ENCODE measurements around the gene OSBPL3.
"Not testable (repeated sequence)": the region's sequence is repeated elsewhere in the genome, so short reads cannot be mapped to it uniquely, and the experiment has no call there.

OSBPL3 gene

GRCh38 chr7:24907311-24907886 lies 72.6 kb downstream of the OSBPL3 start:
- peaks cover 37% of the 10 kb centered on the region for H3K4me1 Mint-ChIP-seq
- H3K4me3 Mint-ChIP-seq = no peak overlapping the region
- DNase-seq (ENCODE audit: low spot score in 2 of 2) (peak; percentile 48 to 82), ATAC-seq (peak; percentile 96)
- H3K27ac Mint-ChIP-seq = no peak overlapping the region
- H3K9me3 Mint-ChIP-seq = no peaks in the 10 kb centered on the region
- peaks cover 11% of the 10 kb centered on the region for H3K36me3 Mint-ChIP-seq

DNA sequence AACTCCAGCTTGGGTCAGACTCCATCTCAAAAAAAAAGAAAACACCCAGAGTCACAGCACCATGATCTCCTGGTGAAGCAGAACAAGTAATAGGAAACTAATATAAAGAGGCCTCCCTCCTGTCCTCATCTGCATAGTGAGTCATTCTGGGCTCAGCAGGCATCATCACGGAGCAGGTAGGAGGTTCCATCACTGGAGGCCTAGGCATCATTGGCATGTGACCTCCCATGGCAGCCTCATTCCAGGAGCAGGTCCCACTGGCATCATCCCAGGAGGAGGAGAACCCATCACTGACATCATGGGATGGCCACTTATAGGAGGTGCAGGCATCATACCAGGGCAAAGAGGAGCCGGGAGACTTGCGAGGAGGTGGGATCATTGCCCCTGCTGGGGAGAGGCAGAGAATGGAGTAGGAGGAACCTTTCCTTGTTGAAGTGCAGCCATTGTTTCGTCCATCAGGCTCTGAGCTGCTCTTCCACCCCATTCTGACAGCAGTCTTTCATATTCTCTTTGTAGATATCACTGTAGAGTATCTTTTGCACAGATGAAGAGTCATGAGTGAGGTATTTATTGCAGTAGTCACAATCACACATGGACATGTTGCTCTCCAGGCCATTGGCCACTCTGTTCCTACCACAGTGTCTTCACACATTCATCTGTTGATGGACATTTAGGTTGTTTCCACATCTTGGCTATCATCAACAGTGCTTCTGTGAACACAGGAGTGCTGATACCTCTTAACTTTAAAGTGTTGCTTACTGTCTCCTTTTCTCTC lies 73.8 kb downstream of the OSBPL3 start:
- no peak overlapping the region for H3K4me3 Mint-ChIP-seq
- ATAC-seq (no peak), DNase-seq (ENCODE audit: low spot score in 2 of 2) (no peak)
- peaks cover 37% of the 10 kb centered on the region for H3K4me1 Mint-ChIP-seq
- H3K36me3 Mint-ChIP-seq = peaks cover 11% of the 10 kb centered on the region
- no peak overlapping the region for H3K27ac Mint-ChIP-seq
- H3K9me3 Mint-ChIP-seq = no peaks in the 10 kb centered on the region

GRCh38 chr7:24903992-24904391 lies 76.0 kb downstream of the OSBPL3 start:
- DNase-seq (ENCODE audit: low spot score in 2 of 2); H3K9me3 Mint-ChIP-seq; H3K4me3 Mint-ChIP-seq; ATAC-seq; H3K27ac Mint-ChIP-seq: not testable (repeated sequence)
- peaks cover 11% of the 10 kb centered on the region for H3K36me3 Mint-ChIP-seq
- peaks cover 43% of the 10 kb centered on the region for H3K4me1 Mint-ChIP-seq

DNA sequence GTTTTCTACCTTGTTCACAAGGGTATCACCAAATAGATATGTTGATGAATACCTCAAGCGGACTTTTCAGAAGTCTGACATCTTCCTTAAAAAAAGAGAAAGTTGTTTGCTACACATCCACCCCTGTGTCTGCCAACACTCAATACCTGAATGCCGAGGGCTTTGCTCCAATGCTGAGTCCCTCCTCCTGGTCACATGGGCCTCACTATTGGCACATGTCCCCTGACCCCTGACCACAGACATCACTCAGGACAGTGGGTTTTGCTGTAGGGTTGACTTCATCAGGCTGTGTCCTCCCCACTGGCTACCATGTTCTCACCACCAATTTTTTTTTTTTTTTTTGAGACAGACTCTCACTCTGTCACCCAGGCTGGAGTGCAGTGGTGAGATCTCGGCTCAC lies 76.4 kb downstream of the OSBPL3 start:
- no peak overlapping the region for H3K27ac Mint-ChIP-seq
- peaks cover 11% of the 10 kb centered on the region for H3K36me3 Mint-ChIP-seq
- no peak overlapping the region for H3K4me3 Mint-ChIP-seq
- H3K9me3 Mint-ChIP-seq = no peaks in the 10 kb centered on the region
- ATAC-seq = no peak
- no peak for DNase-seq (ENCODE audit: low spot score in 2 of 2)
- H3K4me1 Mint-ChIP-seq = peaks cover 47% of the 10 kb centered on the region

GRCh38 chr7:24902931-24903330 lies 77.0 kb downstream of the OSBPL3 start:
- peaks cover 11% of the 10 kb centered on the region for H3K36me3 Mint-ChIP-seq
- no peak overlapping the region for H3K27ac Mint-ChIP-seq
- H3K4me3 Mint-ChIP-seq = no peak overlapping the region
- DNase-seq (ENCODE audit: low spot score in 2 of 2) (no peak), ATAC-seq (no peak)
- peaks cover 52% of the 10 kb centered on the region for H3K4me1 Mint-ChIP-seq
- no peaks in the 10 kb centered on the region for H3K9me3 Mint-ChIP-seq

DNA sequence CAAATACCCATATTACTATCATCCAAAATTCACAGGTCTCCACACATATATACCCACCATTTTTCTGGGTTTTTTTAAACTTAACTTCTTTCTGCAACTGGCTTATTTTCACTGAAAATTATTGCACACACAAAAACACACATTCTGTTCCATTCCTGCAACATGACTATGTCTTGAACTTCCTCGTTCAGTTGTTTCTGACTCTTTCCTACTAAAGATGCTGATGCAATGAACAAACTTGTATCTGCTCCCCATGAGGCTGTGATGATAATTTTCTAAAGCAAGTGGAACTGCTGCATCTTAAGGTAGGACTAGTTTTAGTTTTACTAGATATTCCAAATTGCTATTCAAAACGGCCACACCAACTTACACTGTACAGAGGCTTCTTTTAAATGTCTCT lies 77.7 kb downstream of the OSBPL3 start:
- H3K4me1 Mint-ChIP-seq = peaks cover 52% of the 10 kb centered on the region
- DNase-seq (ENCODE audit: low spot score in 2 of 2) (no peak), ATAC-seq (no peak)
- H3K4me3 Mint-ChIP-seq = no peak overlapping the region
- H3K27ac Mint-ChIP-seq = no peak overlapping the region
- peaks cover 11% of the 10 kb centered on the region for H3K36me3 Mint-ChIP-seq
- no peaks in the 10 kb centered on the region for H3K9me3 Mint-ChIP-seq

GRCh38 chr7:24899905-24900304 lies 80.1 kb downstream of the OSBPL3 start:
- Mint-ChIP-seq H3K4me1 (peaks cover 74% of the 10 kb centered on the region), H3K9me3 (no peaks in the 10 kb centered on the region), H3K27ac (no peak overlapping the region), H3K36me3 (no peaks in the 10 kb centered on the region), H3K4me3 (no peak overlapping the region)
- no peak for ATAC-seq
- DNase-seq (ENCODE audit: low spot score in 2 of 2) = no peak

DNA sequence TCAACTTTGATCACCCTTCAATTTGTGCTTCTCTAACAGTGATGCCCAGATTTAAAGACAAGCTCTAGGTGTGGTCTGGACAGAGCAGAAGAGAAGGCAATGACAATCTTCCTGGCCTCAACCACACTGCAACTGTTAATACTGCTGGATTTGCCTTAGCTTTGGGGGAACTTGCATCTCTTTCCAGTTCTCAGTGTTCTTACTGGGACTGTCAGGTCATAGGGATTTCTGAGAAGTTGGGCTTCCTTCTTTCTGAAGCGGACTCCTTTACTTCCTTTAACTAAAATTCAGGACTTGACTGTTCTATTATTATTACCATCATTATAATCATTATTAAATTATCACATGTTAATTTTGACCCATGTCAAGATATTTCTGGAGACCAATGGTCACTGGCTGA lies 80.8 kb downstream of the OSBPL3 start:
- ATAC-seq = peak; percentile 46
- Mint-ChIP-seq H3K36me3 (no peaks in the 10 kb centered on the region), H3K9me3 (no peaks in the 10 kb centered on the region), H3K4me3 (peak overlapping the region; percentile 34), H3K27ac (peak overlapping the region; percentile 40), H3K4me1 (peaks cover 82% of the 10 kb centered on the region)
- DNase-seq (ENCODE audit: low spot score in 2 of 2) = no peak

- no peaks in the 10 kb centered on the region for H3K9me3 Mint-ChIP-seq
- H3K4me3 Mint-ChIP-seq = peak overlapping the region; percentile 34
- ATAC-seq (peak; percentile 96), DNase-seq (ENCODE audit: low spot score in 2 of 2) (no peak)
- peaks cover 84% of the 10 kb centered on the region for H3K4me1 Mint-ChIP-seq
- H3K27ac Mint-ChIP-seq = peak overlapping the region; percentile 40
- H3K36me3 Mint-ChIP-seq = no peaks in the 10 kb centered on the region
Observed at GRCh38 chr7:24898691-24899090, 81.3 kb downstream of the OSBPL3 start.

GRCh38 chr7:24896031-24896501 lies 83.9 kb downstream of the OSBPL3 start:
- DNase-seq (ENCODE audit: low spot score in 2 of 2) (no peak), ATAC-seq (peak; percentile 81)
- no peaks in the 10 kb centered on the region for H3K9me3 Mint-ChIP-seq
- peak overlapping the region; percentile 19 for H3K4me3 Mint-ChIP-seq
- H3K27ac Mint-ChIP-seq = peak overlapping the region; percentile 34
- peaks cover 60% of the 10 kb centered on the region for H3K4me1 Mint-ChIP-seq
- peaks cover 15% of the 10 kb centered on the region for H3K36me3 Mint-ChIP-seq

GRCh38 chr7:24894429-24895221 lies 85.4 kb downstream of the OSBPL3 start:
- Mint-ChIP-seq H3K4me1 (peaks cover 46% of the 10 kb centered on the region), H3K36me3 (peaks cover 30% of the 10 kb centered on the region), H3K4me3 (no peak overlapping the region), H3K9me3 (no peaks in the 10 kb centered on the region), H3K27ac (no peak overlapping the region)
- ATAC-seq (no peak), DNase-seq (ENCODE audit: low spot score in 2 of 2) (no peak)

DNA sequence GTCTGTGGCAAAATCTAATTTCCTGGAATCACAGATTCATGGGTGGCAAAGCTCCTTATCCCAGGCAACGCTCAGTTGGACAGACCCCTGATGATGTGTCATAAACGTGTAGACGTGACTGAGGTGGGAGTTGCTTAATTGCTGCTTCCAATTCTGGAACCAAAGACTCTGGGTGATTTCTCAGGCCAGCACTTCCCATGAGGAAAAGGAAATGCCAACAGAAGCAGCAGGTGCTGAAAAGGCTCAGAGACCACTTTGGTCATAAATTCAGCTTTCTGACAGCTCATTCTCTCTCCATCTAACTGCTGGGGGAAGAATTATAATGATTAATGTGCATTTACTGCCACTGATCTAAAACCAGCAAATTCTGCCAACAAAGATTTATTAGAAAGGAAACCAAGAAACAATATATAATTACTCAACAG lies 88.7 kb downstream of the OSBPL3 start:
- no peak for DNase-seq (ENCODE audit: low spot score in 2 of 2)

DNA sequence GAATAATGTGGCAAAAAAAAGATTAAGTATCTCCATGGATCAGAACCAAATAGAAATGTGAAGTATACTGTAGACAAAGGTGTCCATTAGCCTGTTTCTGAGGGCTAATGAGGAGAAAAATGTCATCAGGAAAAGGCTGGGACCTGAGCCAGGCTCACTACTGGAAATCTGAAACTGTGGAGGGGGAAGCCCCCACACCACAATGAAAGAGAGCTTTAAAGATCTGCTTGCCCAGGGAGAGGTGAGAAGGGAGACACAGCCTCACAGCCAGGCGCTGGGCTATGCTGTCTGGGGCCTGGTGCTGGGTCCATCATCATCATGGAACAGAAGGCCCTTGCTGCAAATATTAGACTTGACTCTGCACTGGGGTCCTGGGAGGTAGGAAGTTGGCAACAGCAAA lies 90.4 kb downstream of the OSBPL3 start:
- DNase-seq (ENCODE audit: low spot score in 2 of 2) (no peak), ATAC-seq (no peak)
- Mint-ChIP-seq H3K4me1 (peaks cover 44% of the 10 kb centered on the region), H3K36me3 (peaks cover 56% of the 10 kb centered on the region), H3K4me3 (no peak overlapping the region), H3K27ac (peak overlapping the region; percentile 29), H3K9me3 (no peaks in the 10 kb centered on the region)

More for the DNA sequence above, 88.7 kb downstream of the OSBPL3 start:
- Mint-ChIP-seq H3K36me3 (peaks cover 44% of the 10 kb centered on the region), H3K4me1 (peaks cover 44% of the 10 kb centered on the region), H3K4me3 (no peak overlapping the region), H3K27ac (no peak overlapping the region), H3K9me3 (no peaks in the 10 kb centered on the region)
- no peak for ATAC-seq

GRCh38 chr7:24888653-24889052 lies 91.3 kb downstream of the OSBPL3 start:
- DNase-seq (ENCODE audit: low spot score in 2 of 2) = no peak
- peaks cover 47% of the 10 kb centered on the region for H3K4me1 Mint-ChIP-seq
- no peaks in the 10 kb centered on the region for H3K9me3 Mint-ChIP-seq
- peaks cover 64% of the 10 kb centered on the region for H3K36me3 Mint-ChIP-seq
- no peak overlapping the region for H3K27ac Mint-ChIP-seq
- no peak for ATAC-seq
- no peak overlapping the region for H3K4me3 Mint-ChIP-seq

DNA sequence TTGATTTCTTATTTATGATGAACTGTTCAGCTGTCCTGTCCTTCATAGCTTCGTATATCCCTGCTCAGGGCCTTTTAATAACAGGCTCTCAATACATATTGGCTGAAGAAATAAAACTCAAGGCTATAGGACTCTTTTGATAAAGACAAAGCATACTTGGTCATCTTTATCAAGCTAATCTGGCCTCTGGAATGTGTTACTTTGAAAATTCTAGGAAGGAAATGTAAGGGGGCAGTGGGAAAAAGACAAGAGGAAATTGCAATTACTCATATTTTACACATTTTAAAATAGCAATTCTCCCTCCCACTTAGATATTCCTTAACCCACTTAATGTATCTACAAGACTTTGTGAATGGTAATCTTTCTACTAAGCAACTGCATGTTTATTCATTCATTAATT lies 94.3 kb downstream of the OSBPL3 start:
- ATAC-seq (no peak), DNase-seq (ENCODE audit: low spot score in 2 of 2) (no peak)
- no peaks in the 10 kb centered on the region for H3K9me3 Mint-ChIP-seq
- H3K27ac Mint-ChIP-seq = peak overlapping the region; percentile 81
- H3K36me3 Mint-ChIP-seq = peaks cover 64% of the 10 kb centered on the region
- H3K4me1 Mint-ChIP-seq = peaks cover 76% of the 10 kb centered on the region
- no peak overlapping the region for H3K4me3 Mint-ChIP-seq

Data from stimulated activated effector memory CD8-positive, alpha-beta T cell treated with anti-CD3 and anti-CD28 coated beads, Interleukin-12 subunit alpha, Interleukin-12 subunit beta, amount 100 ng/mL, for 72 hours (primary cell).